Fibroblast of lung (primary cell): ENCODE measurements around the gene PCED1A.

ENCODE experiments used
- EZH2 ChIP-seq: IDR thresholded peaks from 2 replicates; pipeline ENCODE4 v1.5.1; 2012; ENCODE audit warnings: low read length, control low read depth, mild to moderate bottlenecking; ENCODE audit errors: missing control alignments
- TF ChIP-seq, protein P1 (sequence below), 2 donors: IDR thresholded peaks in 1 of 2; conservative IDR thresholded peaks in 1 of 2; 1 replicate in 1 of 2; 2 replicates in 1 of 2; pipeline ENCODE4 v1.5.1; 2011 to 2012; ENCODE audit warnings: low read length in 2 of 2, control low read depth in 1 of 2, inconsistent platforms in 1 of 2, low read depth in 1 of 2, mild to moderate bottlenecking in 1 of 2

DNA sequence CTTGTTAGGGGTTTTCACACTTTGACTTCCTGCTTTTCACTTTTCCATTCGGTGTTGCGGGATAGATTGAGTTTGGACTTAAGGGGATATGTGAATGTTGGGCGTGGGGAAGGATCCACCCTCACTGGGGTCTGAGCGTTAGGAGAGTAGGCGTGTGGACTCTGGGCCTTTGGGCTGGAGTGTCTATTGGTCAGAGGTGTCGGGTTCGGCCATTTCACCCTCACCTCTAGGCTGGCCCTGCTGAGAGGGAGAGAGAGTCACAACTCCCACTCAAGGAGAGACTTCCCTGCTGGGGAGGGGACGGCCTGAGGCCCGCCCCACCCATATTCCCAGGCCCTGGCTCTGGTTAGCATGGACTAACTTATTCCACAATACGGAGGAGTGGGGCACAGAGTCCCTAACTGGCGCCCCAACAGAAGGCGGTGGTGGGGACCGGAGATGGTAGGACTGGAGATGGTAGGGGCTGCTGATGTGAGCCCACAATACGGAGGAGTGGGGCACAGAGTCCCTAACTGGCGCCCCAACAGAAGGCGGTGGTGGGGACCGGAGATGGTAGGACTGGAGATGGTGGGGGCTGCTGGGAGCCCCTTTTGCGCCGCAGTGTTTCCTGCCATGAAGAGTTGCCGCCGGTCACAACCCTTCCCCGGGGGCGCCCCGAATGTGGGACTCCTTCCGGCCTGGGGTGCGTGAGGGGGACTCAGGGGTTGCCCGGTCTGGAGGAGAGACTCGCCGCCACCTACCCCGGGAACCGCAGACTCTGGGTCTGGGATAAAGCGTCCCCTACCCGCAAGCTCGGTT is 31.4 kb upstream of the PCED1A start:
- no peak for TF ChIP-seq EZH2
- TF ChIP-seq, protein P1, sequence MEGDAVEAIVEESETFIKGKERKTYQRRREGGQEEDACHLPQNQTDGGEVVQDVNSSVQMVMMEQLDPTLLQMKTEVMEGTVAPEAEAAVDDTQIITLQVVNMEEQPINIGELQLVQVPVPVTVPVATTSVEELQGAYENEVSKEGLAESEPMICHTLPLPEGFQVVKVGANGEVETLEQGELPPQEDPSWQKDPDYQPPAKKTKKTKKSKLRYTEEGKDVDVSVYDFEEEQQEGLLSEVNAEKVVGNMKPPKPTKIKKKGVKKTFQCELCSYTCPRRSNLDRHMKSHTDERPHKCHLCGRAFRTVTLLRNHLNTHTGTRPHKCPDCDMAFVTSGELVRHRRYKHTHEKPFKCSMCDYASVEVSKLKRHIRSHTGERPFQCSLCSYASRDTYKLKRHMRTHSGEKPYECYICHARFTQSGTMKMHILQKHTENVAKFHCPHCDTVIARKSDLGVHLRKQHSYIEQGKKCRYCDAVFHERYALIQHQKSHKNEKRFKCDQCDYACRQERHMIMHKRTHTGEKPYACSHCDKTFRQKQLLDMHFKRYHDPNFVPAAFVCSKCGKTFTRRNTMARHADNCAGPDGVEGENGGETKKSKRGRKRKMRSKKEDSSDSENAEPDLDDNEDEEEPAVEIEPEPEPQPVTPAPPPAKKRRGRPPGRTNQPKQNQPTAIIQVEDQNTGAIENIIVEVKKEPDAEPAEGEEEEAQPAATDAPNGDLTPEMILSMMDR (conservative IDR thresholded peaks at IDR 0.05 in 1 of 2, IDR thresholded peaks at IDR 0.05 in 1 of 2; ENCODE audit: low read depth in 1 of 2, low read length in 2 of 2) = no peak
